B cell (primary cell): Measurements from ENCODE around the gene TULP1.

Source experiments
- CTCF ChIP-seq: fragments of 200-600 bp; IDR thresholded peaks from one replicate; pipeline ENCODE4 v1.8.0; 2022; ENCODE audit warnings: antibody characterized with exemption, mild to moderate bottlenecking
- EZH2 ChIP-seq: IDR thresholded peaks from 2 replicates; pipeline ENCODE4 v1.6.1; 2012; ENCODE audit warnings: borderline replicate concordance, low read depth, mild to moderate bottlenecking, moderate library complexity, low read length; ENCODE audit not compliant: insufficient read depth, poor library complexity, severe bottlenecking

- TF ChIP-seq CTCF, result no peak
- no peak for TF ChIP-seq EZH2
Observed at GRCh38 chr6:35512006-35512405, 690 bp downstream of the TULP1 start.
